ENCODE results near the gene ANKRD23. TPM values are rescaled to one million over a fixed set of nuclear protein-coding genes. Genes with fewer than 3 reads are reported as not detected.
A peak's percentile ranks its signal among the peaks of the same experiment; 100 is the strongest.

Gene ANKRD23
- total RNA-seq, 2 experiments from 2014 or later = 6.5 to 6.7 TPM

- peaks cover 63% of the 10 kb centered on the region; the same call in 1 of the 2 replicates for H3K36me3 ChIP-seq (ENCODE audit: insufficient read depth, low read length)
- ChIA-PET POLR2A (no interaction called here), CTCF (ENCODE audit: unreplicated experiment) (no interaction called here)
- H3K9me2 ChIP-seq (ENCODE audit: insufficient read depth, low read length) = no peaks in the 10 kb centered on the region
- TF ChIP-seq CTCF (conservative IDR thresholded peaks at IDR 0.05; ENCODE audit: low read length) (no peak), EZH2phosphoT487 (IDR thresholded peaks at IDR 0.05; ENCODE audit: borderline replicate concordance, low read depth, low read length) (no peak)
- H3K4me3 ChIP-seq (ENCODE audit: low read depth, low read length, poor library complexity, severe bottlenecking) = no peak overlapping the region
- H2AFZ ChIP-seq (ENCODE audit: low read length) = no peak overlapping the region
- no peak overlapping the region for H3K4me2 ChIP-seq (ENCODE audit: low read length)
- peaks cover 16% of the 10 kb centered on the region; the same call in 1 of the 2 replicates for H3K79me2 ChIP-seq (ENCODE audit: insufficient read depth, low read depth, low read length)
- DNase-seq (ENCODE audit: low spot score) = no peak
- H3K9me3 ChIP-seq (ENCODE audit: low read length) = no peaks in the 10 kb centered on the region
- peaks cover 30% of the 10 kb centered on the region for H3K4me1 ChIP-seq (ENCODE audit: insufficient read depth, low read length, poor library complexity, severe bottlenecking)
- no TSS peak for BruUV-seq (replicated peaks)
- intact Hi-C loops (cut with micrococcal nuclease; ENCODE audit: unreplicated experiment) = no loop called here
- H4K20me1 ChIP-seq (ENCODE audit: insufficient read depth, low read length) = peaks cover 8% of the 10 kb centered on the region
- H3K27ac ChIP-seq (ENCODE audit: low read depth, low read length, poor library complexity, severe bottlenecking) = no peak overlapping the region
Measured at GRCh38 chr2:96822786-96823185, 21.0 kb downstream of the ANKRD23 start.

DNA sequence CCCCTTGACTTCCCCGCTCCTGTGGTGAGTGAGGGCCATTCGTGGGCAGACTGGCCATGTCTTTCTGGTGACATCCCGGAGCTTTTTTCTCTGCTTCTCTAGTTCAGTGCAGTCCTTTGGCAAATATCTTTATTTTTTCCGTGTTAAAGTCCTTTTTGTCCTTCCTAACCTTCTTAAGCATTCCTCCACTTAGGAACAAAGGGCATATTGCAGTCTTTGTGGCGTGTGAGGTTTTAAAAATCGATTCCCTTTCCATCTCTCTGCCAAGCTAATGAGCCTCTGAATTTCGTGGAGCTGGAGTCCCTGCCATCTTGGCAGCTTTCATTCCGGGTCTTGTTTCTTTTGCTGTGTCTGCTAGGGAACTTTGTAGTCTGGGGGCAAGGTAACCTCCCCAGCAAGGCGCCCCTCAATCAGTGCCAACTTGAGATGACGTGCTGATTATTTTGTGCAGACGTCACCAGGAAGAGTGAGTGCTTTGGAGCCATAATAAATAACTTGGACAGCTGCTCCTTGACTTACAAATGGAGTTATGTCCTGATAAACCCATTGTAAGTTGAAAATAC is 22.6 kb downstream of the ANKRD23 start:
- no peaks in the 10 kb centered on the region for H3K9me3 ChIP-seq (ENCODE audit: low read length)
- H3K36me3 ChIP-seq (ENCODE audit: insufficient read depth, low read length) = peaks cover 53% of the 10 kb centered on the region; the same call in 1 of the 2 replicates
- H3K9me2 ChIP-seq (ENCODE audit: insufficient read depth, low read length) = no peaks in the 10 kb centered on the region
- no peak for DNase-seq (ENCODE audit: low spot score)
- H3K4me2 ChIP-seq (ENCODE audit: low read length) = peak overlapping the region; percentile 31; the same call in 1 of the 2 replicates
- H3K4me1 ChIP-seq (ENCODE audit: insufficient read depth, low read length, poor library complexity, severe bottlenecking) = peaks cover 39% of the 10 kb centered on the region
- TF ChIP-seq EZH2phosphoT487 (IDR thresholded peaks at IDR 0.05; ENCODE audit: borderline replicate concordance, low read depth, low read length) (no peak), CTCF (conservative IDR thresholded peaks at IDR 0.05; ENCODE audit: low read length) (no peak)
- no TSS peak for BruUV-seq (replicated peaks)
- H3K4me3 ChIP-seq (ENCODE audit: low read depth, low read length, poor library complexity, severe bottlenecking) = no peak overlapping the region
- H4K20me1 ChIP-seq (ENCODE audit: insufficient read depth, low read length) = peaks cover 16% of the 10 kb centered on the region
- intact Hi-C loops (cut with micrococcal nuclease; ENCODE audit: unreplicated experiment) = no loop called here
- no peak overlapping the region for H3K27ac ChIP-seq (ENCODE audit: low read depth, low read length, poor library complexity, severe bottlenecking)
- H3K79me2 ChIP-seq (ENCODE audit: insufficient read depth, low read depth, low read length) = peaks cover 25% of the 10 kb centered on the region; the same call in 1 of the 2 replicates
- ChIA-PET POLR2A (interaction anchor here (0.7 to 1.3 kb wide), 2 partner anchors 15 to 22 kb away, joined by 3 read pairs; no protein-coding TSS in a partner anchor), CTCF (ENCODE audit: unreplicated experiment) (no interaction called here)
- no peak overlapping the region for H2AFZ ChIP-seq (ENCODE audit: low read length)

- H4K20me1 ChIP-seq (ENCODE audit: insufficient read depth, low read length) = peaks cover 16% of the 10 kb centered on the region
- intact Hi-C loops (cut with micrococcal nuclease; ENCODE audit: unreplicated experiment) = loop anchor here (5.0 kb wide), 2 partner anchors 58 to 292 kb away; partner anchors contain the start of genes ANKRD36 and CNNM4
- H3K79me2 ChIP-seq (ENCODE audit: insufficient read depth, low read depth, low read length) = peaks cover 25% of the 10 kb centered on the region; the same call in 1 of the 2 replicates
- H3K36me3 ChIP-seq (ENCODE audit: insufficient read depth, low read length) = peaks cover 45% of the 10 kb centered on the region; the same call in 1 of the 2 replicates
- no peak overlapping the region for H3K4me3 ChIP-seq (ENCODE audit: low read depth, low read length, poor library complexity, severe bottlenecking)
- BruUV-seq (replicated peaks) = no TSS peak
- no peaks in the 10 kb centered on the region for H3K9me3 ChIP-seq (ENCODE audit: low read length)
- peak overlapping the region; percentile 81; the same call in 1 of the 2 replicates for H3K4me2 ChIP-seq (ENCODE audit: low read length)
- no peak overlapping the region for H3K27ac ChIP-seq (ENCODE audit: low read depth, low read length, poor library complexity, severe bottlenecking)
- 0 out of 2 replicates have a peak, but pooled peaks have one; percentile 39 for TF ChIP-seq CTCF (conservative IDR thresholded peaks at IDR 0.05; ENCODE audit: low read length)
- no peak for TF ChIP-seq EZH2phosphoT487 (IDR thresholded peaks at IDR 0.05; ENCODE audit: borderline replicate concordance, low read depth, low read length)
- H3K4me1 ChIP-seq (ENCODE audit: insufficient read depth, low read length, poor library complexity, severe bottlenecking) = peaks cover 44% of the 10 kb centered on the region
- POLR2A ChIA-PET = interaction anchor here (1.3 kb wide), 1 partner anchor 16 kb away, joined by 3 read pairs; no protein-coding TSS in a partner anchor
- H3K9me2 ChIP-seq (ENCODE audit: insufficient read depth, low read length) = no peaks in the 10 kb centered on the region
- DNase-seq (ENCODE audit: low spot score) = no peak
- no peak overlapping the region for H2AFZ ChIP-seq (ENCODE audit: low read length)
- CTCF ChIA-PET (ENCODE audit: unreplicated experiment) = no interaction called here
Measured at GRCh38 chr2:96819876-96820511, 23.8 kb downstream of the ANKRD23 start.

Measured in OCI-LY7 (cell line).